Suprapubic skin (tissue), 3 donors: ENCODE data around the gene IWS1.

ENCODE experiments used
- EP300 ChIP-seq: sonication (generic); formaldehyde crosslinking; IDR thresholded peaks from one replicate; pipeline ENCODE4 v1.6.1; 2017; ENCODE audit warnings: antibody characterized with exemption
- POLR2A ChIP-seq, 2 donors: fragments of 450-650 bp; IDR thresholded peaks; one replicate each; pipeline ENCODE4 v1.6.1; 2017; ENCODE audit warnings: antibody characterized with exemption in 2 of 2, mild to moderate bottlenecking in 2 of 2, moderate library complexity in 2 of 2
- TF ChIP-seq, protein P1 (sequence below), 2 donors: fragments of 200-600 bp in 1 of 2; fragments of 450-650 bp in 1 of 2; sonication (generic) in 1 of 2; IDR thresholded peaks; one replicate each; pipeline ENCODE4 v1.5.1; 2016 to 2019; ENCODE audit warnings: antibody characterized with exemption in 2 of 2, mild to moderate bottlenecking in 1 of 2, moderate library complexity in 1 of 2

DNA sequence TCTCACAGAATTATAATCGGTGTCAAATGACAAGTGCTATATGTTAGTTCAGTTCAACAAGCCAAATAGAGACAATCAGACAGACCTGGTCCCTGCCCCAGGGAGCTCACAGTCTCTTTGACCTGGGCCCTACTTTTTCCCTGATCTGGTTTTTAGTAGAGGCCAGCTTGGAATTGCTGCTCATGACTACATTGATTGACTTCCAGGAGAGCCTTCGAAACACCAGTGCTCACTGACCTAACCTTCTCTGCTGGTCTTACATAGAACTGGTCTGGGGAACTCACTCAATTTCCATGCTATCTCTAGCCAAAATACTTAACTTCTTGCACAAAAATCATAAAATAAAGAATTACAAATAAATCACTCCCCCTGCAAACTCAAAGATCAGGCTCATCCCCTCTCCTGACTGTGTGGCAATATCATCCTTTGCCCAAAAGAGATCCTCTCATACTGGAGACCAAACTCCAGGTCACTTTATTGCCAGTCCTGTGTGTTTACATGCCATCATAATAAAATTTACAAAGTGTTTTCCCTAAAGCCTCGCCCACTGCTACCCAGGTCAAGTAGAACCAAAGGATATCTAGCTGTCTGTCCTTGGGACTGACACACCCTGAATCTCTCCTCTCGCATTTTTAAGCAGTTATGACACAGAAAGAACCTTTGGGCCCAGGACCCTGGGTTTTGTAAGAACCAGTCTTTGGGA lies 54.9 kb downstream of the IWS1 start:
- TF ChIP-seq, protein P1, sequence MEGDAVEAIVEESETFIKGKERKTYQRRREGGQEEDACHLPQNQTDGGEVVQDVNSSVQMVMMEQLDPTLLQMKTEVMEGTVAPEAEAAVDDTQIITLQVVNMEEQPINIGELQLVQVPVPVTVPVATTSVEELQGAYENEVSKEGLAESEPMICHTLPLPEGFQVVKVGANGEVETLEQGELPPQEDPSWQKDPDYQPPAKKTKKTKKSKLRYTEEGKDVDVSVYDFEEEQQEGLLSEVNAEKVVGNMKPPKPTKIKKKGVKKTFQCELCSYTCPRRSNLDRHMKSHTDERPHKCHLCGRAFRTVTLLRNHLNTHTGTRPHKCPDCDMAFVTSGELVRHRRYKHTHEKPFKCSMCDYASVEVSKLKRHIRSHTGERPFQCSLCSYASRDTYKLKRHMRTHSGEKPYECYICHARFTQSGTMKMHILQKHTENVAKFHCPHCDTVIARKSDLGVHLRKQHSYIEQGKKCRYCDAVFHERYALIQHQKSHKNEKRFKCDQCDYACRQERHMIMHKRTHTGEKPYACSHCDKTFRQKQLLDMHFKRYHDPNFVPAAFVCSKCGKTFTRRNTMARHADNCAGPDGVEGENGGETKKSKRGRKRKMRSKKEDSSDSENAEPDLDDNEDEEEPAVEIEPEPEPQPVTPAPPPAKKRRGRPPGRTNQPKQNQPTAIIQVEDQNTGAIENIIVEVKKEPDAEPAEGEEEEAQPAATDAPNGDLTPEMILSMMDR (IDR thresholded peaks at IDR 0.05) = no peak
- no peak for TF ChIP-seq POLR2A (IDR thresholded peaks at IDR 0.05)
- no peak for TF ChIP-seq EP300
